Measurements from ENCODE around the gene KIFC3.

- TF ChIP-seq POLR2AphosphoS5 (IDR thresholded peaks at IDR 0.05; ENCODE audit: low read depth, low read length) (no peak), FOXP2 (optimal IDR thresholded peaks at IDR 0.05; ENCODE audit: borderline replicate concordance, extremely low read depth, extremely low read length, insufficient read depth) (no peak), SIN3A (IDR thresholded peaks at IDR 0.05; ENCODE audit: borderline replicate concordance, insufficient read depth, low read length) (no peak), TAF1 (IDR thresholded peaks at IDR 0.05; ENCODE audit: borderline replicate concordance, insufficient read depth, low read length) (no peak)
- TF ChIP-seq, protein P1, sequence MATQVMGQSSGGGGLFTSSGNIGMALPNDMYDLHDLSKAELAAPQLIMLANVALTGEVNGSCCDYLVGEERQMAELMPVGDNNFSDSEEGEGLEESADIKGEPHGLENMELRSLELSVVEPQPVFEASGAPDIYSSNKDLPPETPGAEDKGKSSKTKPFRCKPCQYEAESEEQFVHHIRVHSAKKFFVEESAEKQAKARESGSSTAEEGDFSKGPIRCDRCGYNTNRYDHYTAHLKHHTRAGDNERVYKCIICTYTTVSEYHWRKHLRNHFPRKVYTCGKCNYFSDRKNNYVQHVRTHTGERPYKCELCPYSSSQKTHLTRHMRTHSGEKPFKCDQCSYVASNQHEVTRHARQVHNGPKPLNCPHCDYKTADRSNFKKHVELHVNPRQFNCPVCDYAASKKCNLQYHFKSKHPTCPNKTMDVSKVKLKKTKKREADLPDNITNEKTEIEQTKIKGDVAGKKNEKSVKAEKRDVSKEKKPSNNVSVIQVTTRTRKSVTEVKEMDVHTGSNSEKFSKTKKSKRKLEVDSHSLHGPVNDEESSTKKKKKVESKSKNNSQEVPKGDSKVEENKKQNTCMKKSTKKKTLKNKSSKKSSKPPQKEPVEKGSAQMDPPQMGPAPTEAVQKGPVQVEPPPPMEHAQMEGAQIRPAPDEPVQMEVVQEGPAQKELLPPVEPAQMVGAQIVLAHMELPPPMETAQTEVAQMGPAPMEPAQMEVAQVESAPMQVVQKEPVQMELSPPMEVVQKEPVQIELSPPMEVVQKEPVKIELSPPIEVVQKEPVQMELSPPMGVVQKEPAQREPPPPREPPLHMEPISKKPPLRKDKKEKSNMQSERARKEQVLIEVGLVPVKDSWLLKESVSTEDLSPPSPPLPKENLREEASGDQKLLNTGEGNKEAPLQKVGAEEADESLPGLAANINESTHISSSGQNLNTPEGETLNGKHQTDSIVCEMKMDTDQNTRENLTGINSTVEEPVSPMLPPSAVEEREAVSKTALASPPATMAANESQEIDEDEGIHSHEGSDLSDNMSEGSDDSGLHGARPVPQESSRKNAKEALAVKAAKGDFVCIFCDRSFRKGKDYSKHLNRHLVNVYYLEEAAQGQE (IDR thresholded peaks at IDR 0.05; ENCODE audit: insufficient read depth in 1 of 2, low read depth in 2 of 2, low read length in 2 of 2): no peak
Measured at GRCh38 chr16:57749101-57749692, 53.1 kb downstream of the KIFC3 start.

All from PFSK-1 (cell line).